ENCODE data around the gene TMEM161A.

The TMEM161A gene

DNA sequence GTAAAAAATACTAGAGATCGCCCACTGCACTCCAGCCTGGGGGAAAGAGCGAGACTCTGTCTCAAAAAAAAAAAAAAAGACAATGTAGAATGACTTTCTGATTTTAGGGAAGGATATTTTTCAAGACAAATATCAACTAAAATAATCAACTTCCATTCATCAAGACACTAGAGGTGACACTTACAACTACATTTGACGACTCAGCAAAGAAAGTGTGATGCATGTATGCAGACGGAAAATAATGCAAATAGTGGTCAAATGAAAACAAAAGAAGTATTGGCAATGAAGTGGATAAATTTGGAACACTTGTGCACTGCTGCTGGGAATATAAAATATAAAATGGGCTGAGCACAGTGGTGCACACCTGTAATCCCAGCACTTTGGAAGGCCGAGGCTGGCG, 12.2 kb downstream of the TMEM161A start:
- Histone ChIP-seq H3K9ac (ENCODE audit: low read length) (no peak overlapping the region), H4K5ac (ENCODE audit: low read length) (no peak overlapping the region), H2BK5ac (ENCODE audit: low read length) (no peak overlapping the region), H3K27ac (ENCODE audit: low read depth, low read length) (no peak overlapping the region), H3K23ac (ENCODE audit: low read length) (no peak overlapping the region), H3K27me3 (ENCODE audit: insufficient read depth, low read length, poor library complexity) (no peaks in the 10 kb centered on the region), H4K8ac (ENCODE audit: low read depth, low read length) (no peak overlapping the region), H3K18ac (ENCODE audit: low read length) (no peak overlapping the region), H3K4me2 (ENCODE audit: low read length) (no peak overlapping the region), H2AK5ac (ENCODE audit: low read length) (no peak overlapping the region), H2BK120ac (ENCODE audit: low read depth, low read length) (no peak overlapping the region), H3K4me1 (ENCODE audit: control insufficient read depth, low read depth, low read length) (no peaks in the 10 kb centered on the region), H3K79me1 (ENCODE audit: low read length) (no peaks in the 10 kb centered on the region), H2BK15ac (replicated peaks; ENCODE audit: low read depth) (no peak overlapping the region), H3K36me3 (ENCODE audit: control insufficient read depth, insufficient read depth, low read length) (no peaks in the 10 kb centered on the region), H3K4me3 (ENCODE audit: low read length) (no peak overlapping the region), H3K56ac (ENCODE audit: low read length) (no peak overlapping the region), H3K79me2 (ENCODE audit: control insufficient read depth, insufficient read depth, low read length) (no peaks in the 10 kb centered on the region), H3K4ac (ENCODE audit: low read depth, low read length) (no peak overlapping the region)
- WGBS (ENCODE audit: extremely low coverage, insufficient coverage, low lambda C conversion rate) = no CpG with 5 or more reads among the region's 6 CpGs
- no peak for DNase-seq

DNA sequence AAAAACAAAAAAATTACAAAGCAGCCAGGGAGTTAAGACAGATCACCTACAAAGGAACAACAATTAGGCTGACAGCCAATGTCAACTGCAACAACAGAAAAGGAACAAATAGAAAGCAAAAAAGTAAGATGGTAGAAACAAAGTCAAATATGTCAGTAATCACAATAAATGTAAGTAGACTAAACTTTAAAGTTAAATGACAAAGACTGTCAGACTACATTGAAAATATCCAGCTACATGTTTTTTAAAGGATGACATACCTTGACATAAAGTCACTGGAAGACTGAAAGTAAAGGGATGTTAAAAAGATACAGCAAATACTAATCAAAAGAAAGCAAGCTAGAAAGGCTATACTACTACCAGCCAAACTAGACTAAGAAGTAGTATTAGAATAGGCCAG, 14.9 kb downstream of the TMEM161A start:
- Histone ChIP-seq H3K36me3 (ENCODE audit: control insufficient read depth, insufficient read depth, low read length) (no peaks in the 10 kb centered on the region), H3K4me3 (ENCODE audit: low read length) (no peak overlapping the region), H2BK15ac (replicated peaks; ENCODE audit: low read depth) (no peak overlapping the region), H4K8ac (ENCODE audit: low read depth, low read length) (no peak overlapping the region), H3K27me3 (ENCODE audit: insufficient read depth, low read length, poor library complexity) (no peaks in the 10 kb centered on the region), H2BK5ac (ENCODE audit: low read length) (no peak overlapping the region), H3K4me2 (ENCODE audit: low read length) (no peak overlapping the region), H2BK120ac (ENCODE audit: low read depth, low read length) (no peak overlapping the region), H3K9ac (ENCODE audit: low read length) (no peak overlapping the region), H3K23ac (ENCODE audit: low read length) (no peak overlapping the region), H3K79me1 (ENCODE audit: low read length) (no peaks in the 10 kb centered on the region), H3K56ac (ENCODE audit: low read length) (no peak overlapping the region), H3K79me2 (ENCODE audit: control insufficient read depth, insufficient read depth, low read length) (no peaks in the 10 kb centered on the region), H4K5ac (ENCODE audit: low read length) (no peak overlapping the region), H3K4me1 (ENCODE audit: control insufficient read depth, low read depth, low read length) (peaks cover 2% of the 10 kb centered on the region), H2AK5ac (ENCODE audit: low read length) (no peak overlapping the region), H3K4ac (ENCODE audit: low read depth, low read length) (no peak overlapping the region), H3K18ac (ENCODE audit: low read length) (no peak overlapping the region), H3K27ac (ENCODE audit: low read depth, low read length) (no peak overlapping the region)
- DNase-seq = no peak

DNA sequence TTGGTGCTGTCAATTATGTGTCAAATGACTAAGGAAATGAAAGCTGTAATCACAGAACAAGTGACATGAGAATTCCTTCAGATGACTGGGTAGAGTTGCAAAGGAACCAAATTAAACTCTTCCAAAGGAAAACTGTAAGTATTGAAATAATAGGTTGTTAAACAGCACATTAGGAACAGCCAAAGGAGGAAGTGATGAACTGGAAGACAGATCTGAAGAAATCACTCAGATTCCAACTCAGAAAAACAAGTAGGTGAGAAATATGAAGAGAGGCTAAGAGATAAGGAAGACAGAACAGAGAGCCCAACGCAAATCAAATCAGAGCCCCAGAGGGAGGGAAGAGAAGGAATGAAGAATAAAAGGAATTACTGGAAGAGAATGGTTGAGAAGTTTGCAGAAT, 15.4 kb downstream of the TMEM161A start:
- Histone ChIP-seq H3K27me3 (ENCODE audit: insufficient read depth, low read length, poor library complexity) (no peaks in the 10 kb centered on the region), H3K4me1 (ENCODE audit: control insufficient read depth, low read depth, low read length) (peaks cover 2% of the 10 kb centered on the region), H3K4me3 (ENCODE audit: low read length) (no peak overlapping the region), H2BK15ac (replicated peaks; ENCODE audit: low read depth) (no peak overlapping the region), H2BK5ac (ENCODE audit: low read length) (no peak overlapping the region), H3K4me2 (ENCODE audit: low read length) (no peak overlapping the region), H3K36me3 (ENCODE audit: control insufficient read depth, insufficient read depth, low read length) (no peaks in the 10 kb centered on the region), H3K4ac (ENCODE audit: low read depth, low read length) (no peak overlapping the region), H4K8ac (ENCODE audit: low read depth, low read length) (no peak overlapping the region), H3K9ac (ENCODE audit: low read length) (no peak overlapping the region), H3K79me1 (ENCODE audit: low read length) (no peaks in the 10 kb centered on the region), H2BK120ac (ENCODE audit: low read depth, low read length) (no peak overlapping the region), H3K56ac (ENCODE audit: low read length) (no peak overlapping the region), H3K79me2 (ENCODE audit: control insufficient read depth, insufficient read depth, low read length) (no peaks in the 10 kb centered on the region), H3K27ac (ENCODE audit: low read depth, low read length) (no peak overlapping the region), H2AK5ac (ENCODE audit: low read length) (no peak overlapping the region), H3K18ac (ENCODE audit: low read length) (no peak overlapping the region), H3K23ac (ENCODE audit: low read length) (no peak overlapping the region), H4K5ac (ENCODE audit: low read length) (no peak overlapping the region)
- no CpG with 5 or more reads among the region's 1 CpG for WGBS (ENCODE audit: extremely low coverage, insufficient coverage, low lambda C conversion rate)
- no peak for DNase-seq

DNA sequence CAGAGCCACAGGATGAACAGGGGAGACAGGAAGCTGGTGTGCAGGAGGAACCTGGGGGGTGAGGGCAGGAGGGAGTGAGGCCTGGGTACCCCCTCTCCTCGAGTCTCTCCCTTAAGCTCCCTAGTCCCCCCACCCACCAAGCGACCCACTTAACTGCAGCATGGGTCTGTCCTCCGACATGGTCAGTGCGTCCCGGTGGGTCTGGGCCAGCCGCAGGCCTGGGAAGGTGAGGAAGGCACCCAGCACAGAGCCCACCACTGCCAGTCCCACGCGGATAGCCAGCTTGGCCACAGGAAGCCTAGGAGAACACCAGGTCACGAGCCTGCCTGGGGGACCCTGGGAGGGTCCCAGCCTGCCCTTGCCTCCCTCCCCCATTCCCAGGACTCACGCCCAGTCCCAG, 16.9 kb downstream of the TMEM161A start:
- H3K4me3 ChIP-seq (ENCODE audit: low read length) = no peak overlapping the region
- no peak overlapping the region for H2BK120ac ChIP-seq (ENCODE audit: low read depth, low read length)
- no peak overlapping the region for H3K4me2 ChIP-seq (ENCODE audit: low read length)
- no peak overlapping the region for H3K9ac ChIP-seq (ENCODE audit: low read length)
- H3K56ac ChIP-seq (ENCODE audit: low read length) = no peak overlapping the region
- H4K8ac ChIP-seq (ENCODE audit: low read depth, low read length) = no peak overlapping the region
- H4K5ac ChIP-seq (ENCODE audit: low read length) = no peak overlapping the region
- H3K79me2 ChIP-seq (ENCODE audit: control insufficient read depth, insufficient read depth, low read length) = no peaks in the 10 kb centered on the region
- H3K18ac ChIP-seq (ENCODE audit: low read length) = no peak overlapping the region
- H3K23ac ChIP-seq (ENCODE audit: low read length) = no peak overlapping the region
- H2AK5ac ChIP-seq (ENCODE audit: low read length) = no peak overlapping the region
- DNase-seq = no peak
- no peaks in the 10 kb centered on the region for H3K36me3 ChIP-seq (ENCODE audit: control insufficient read depth, insufficient read depth, low read length)
- peaks cover 2% of the 10 kb centered on the region for H3K4me1 ChIP-seq (ENCODE audit: control insufficient read depth, low read depth, low read length)
- no peak overlapping the region for H3K4ac ChIP-seq (ENCODE audit: low read depth, low read length)
- no peak overlapping the region for H2BK15ac ChIP-seq (replicated peaks; ENCODE audit: low read depth)
- no peaks in the 10 kb centered on the region for H3K79me1 ChIP-seq (ENCODE audit: low read length)
- no CpG with 5 or more reads among the region's 10 CpGs for WGBS (ENCODE audit: extremely low coverage, insufficient coverage, low lambda C conversion rate)
- no peak overlapping the region for H2BK5ac ChIP-seq (ENCODE audit: low read length)
- no peaks in the 10 kb centered on the region for H3K27me3 ChIP-seq (ENCODE audit: insufficient read depth, low read length, poor library complexity)
- H3K27ac ChIP-seq (ENCODE audit: low read depth, low read length) = no peak overlapping the region

DNA sequence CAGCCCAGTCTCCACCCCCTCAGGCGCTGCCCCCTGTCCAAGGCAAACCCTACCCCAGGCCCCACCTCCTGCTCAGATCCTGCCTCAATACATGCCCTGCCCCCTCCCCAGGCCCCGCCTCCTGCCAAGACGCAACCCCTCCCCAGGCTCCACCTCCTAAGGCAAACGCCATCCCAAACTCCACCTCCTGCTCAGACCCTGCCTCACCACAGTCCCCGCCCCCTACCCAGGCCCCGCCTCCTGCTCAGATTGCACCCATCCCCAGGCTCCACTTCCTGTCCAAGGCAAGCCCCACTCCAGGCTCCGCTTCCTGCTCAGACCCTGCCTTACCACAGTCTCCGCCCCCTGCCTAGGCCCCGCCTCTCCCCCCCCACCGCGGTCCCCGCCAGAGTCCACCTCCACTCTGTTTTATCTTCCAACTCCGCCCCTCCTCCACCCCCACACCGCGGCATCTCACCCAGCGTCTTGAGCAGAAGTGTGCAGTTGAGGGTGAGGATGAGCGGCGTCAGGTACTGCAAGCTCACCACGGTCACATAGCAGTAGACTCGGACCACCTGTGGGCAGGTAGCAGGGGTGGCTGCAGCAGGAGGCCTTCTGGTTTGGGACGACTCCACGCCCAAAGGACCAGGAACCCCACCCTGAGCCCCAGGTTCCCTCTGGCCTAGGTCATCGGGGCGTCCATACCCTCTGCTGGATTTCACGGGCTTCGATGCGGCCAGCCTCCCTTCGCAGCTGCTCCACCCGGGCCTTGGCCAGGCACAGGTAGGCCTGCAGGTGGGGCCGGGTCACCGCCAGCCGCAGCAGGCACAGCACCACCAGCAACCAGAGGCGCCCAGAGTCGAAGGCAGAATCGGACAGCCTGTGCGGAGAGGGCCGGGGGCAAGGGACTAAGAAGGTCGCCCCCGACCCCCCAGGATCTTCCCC, 17.7 kb downstream of the TMEM161A start:
- Histone ChIP-seq H3K27ac (ENCODE audit: low read depth, low read length) (peak overlapping the region; percentile 4), H2BK15ac (replicated peaks; ENCODE audit: low read depth) (no peak overlapping the region), H3K4me3 (ENCODE audit: low read length) (no peak overlapping the region), H3K27me3 (ENCODE audit: insufficient read depth, low read length, poor library complexity) (no peaks in the 10 kb centered on the region), H3K18ac (ENCODE audit: low read length) (no peak overlapping the region), H3K23ac (ENCODE audit: low read length) (no peak overlapping the region), H3K4me1 (ENCODE audit: control insufficient read depth, low read depth, low read length) (peaks cover 2% of the 10 kb centered on the region), H3K4ac (ENCODE audit: low read depth, low read length) (no peak overlapping the region), H3K79me2 (ENCODE audit: control insufficient read depth, insufficient read depth, low read length) (no peaks in the 10 kb centered on the region), H3K36me3 (ENCODE audit: control insufficient read depth, insufficient read depth, low read length) (no peaks in the 10 kb centered on the region), H4K8ac (ENCODE audit: low read depth, low read length) (no peak overlapping the region), H3K4me2 (ENCODE audit: low read length) (peak overlapping the region; percentile 30), H2AK5ac (ENCODE audit: low read length) (no peak overlapping the region), H3K79me1 (ENCODE audit: low read length) (no peaks in the 10 kb centered on the region), H2BK120ac (ENCODE audit: low read depth, low read length) (no peak overlapping the region), H3K56ac (ENCODE audit: low read length) (peak overlapping the region; percentile 66), H3K9ac (ENCODE audit: low read length) (peak overlapping the region; percentile 55), H2BK5ac (ENCODE audit: low read length) (no peak overlapping the region), H4K5ac (ENCODE audit: low read length) (no peak overlapping the region)
- peak; percentile 99 for DNase-seq
- no CpG with 5 or more reads among the region's 39 CpGs for WGBS (ENCODE audit: extremely low coverage, insufficient coverage, low lambda C conversion rate)

Data from mesendoderm (in vitro differentiated cells).